ENCODE results near the gene NALCN. TPM values are rescaled to one million over a fixed set of nuclear protein-coding genes. Genes with fewer than 3 reads are reported as not detected.

Gene NALCN
- total RNA-seq, 1 donor from 2014 or later, result 1.1 TPM

DNA sequence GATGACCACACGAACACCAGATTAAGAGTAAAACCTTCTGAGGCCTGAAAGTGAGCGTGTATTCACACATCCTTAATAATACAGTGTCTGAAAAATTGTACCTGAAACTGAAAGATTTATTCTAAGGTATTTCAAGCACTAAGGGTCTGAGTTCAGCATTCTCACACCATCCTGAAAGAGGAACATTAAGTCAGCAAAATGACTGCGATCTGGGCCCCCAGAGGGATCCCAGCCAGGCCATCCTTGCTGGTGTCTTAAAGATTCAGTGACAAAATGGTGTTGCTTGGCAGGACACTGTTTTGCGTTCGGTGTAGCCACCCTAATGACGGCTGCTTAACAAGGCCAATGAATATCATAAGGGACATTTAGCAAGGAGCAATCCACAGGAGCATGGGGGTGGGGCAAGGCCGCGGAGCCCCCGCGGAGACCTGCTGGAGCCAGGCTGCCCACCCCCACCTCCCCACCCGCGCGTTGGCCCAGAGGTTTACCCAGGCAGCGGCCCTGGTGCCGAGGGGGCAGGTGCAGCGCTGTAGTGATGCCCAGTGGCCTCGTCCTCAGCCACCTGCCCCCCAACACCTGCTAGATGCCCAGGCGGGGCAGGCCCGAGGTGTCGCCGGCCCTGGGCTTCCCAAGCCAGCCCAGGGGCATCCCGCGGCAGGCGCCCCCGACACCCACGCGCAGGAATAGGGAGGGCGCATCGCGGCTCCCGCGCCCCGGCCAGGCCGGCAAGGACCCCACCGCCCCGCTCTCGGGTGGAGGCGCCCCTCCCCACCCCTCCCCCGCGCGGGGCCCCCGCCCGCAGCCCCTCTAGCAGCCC is 742 bp downstream of the NALCN start:
- DNase-seq (ENCODE audit: low spot score), result no peak

- DNase-seq (ENCODE audit: low spot score), result no peak
Measured at GRCh38 chr13:101412076-101412475, 4.2 kb downstream of the NALCN start.

- DNase-seq (ENCODE audit: low spot score), result no peak
Measured at GRCh38 chr13:101408992-101409656, 7.2 kb downstream of the NALCN start.

DNA sequence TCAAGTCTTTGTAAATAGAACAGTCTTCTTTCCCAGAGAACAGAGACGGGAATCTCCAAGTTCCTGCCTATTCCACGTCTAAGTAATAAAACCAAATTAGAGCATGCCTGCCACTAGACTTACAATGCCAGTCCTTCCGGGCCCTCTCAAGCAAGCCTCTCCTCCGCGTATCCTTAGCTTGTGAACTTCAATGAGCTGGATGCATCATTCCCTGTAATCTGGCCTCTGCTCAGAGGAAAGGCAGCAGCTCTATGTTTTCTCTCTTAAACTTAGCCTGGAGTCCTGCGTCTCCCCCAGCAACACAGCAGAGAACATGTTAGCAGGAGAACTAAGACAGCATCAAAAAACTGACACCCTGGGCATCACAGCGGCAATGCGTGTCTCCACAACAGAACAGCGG is 8.2 kb downstream of the NALCN start:
- no peak for DNase-seq (ENCODE audit: low spot score)

- DNase-seq (ENCODE audit: low spot score), result no peak
Measured at GRCh38 chr13:101406791-101407190, 9.5 kb downstream of the NALCN start.

DNA sequence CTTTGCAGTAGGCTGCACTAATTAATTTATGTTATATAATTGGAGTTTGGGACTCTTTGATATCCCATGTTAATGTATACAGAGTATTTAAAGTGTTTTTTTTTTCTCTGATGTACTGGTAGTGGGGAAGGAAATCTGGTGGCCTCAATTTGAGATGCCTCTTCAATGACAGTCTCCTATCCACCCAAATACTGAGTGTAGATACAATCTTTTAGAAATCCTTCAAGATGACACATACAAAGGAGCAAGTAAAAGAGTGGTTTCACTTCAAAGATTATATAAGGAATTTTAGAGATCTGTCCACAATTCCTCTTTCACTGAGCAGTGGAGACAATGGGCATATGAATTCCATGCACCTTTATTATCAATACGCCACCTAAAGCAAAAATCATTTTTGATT is 15.1 kb downstream of the NALCN start:
- DNase-seq (ENCODE audit: low spot score), result no peak

DNA sequence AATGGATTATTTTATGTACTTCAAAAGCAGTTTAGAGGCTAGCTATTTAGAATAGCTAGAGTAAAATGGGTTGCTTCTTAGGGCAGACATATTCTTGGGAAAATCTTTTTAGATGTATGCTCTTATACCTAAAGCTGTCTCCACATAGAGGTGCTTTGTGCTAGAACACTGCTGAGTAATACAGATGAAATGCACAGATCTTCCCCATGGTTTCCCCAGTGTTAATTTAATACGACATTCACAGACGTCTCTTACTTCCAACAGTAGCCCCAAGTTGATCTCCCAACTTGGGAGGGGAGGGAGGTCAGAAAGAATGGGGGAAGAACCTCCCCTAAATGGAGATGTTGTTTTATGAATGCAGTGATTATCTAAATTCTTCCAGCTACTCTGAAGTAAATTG is 16.9 kb downstream of the NALCN start:
- no peak for DNase-seq (ENCODE audit: low spot score)

- no peak for DNase-seq (ENCODE audit: low spot score)
Measured at GRCh38 chr13:101398920-101399319, 17.4 kb downstream of the NALCN start.

GRCh38 chr13:101398191-101398590 is 18.1 kb downstream of the NALCN start:
- DNase-seq (ENCODE audit: low spot score), result no peak

GRCh38 chr13:101397742-101398141 is 18.6 kb downstream of the NALCN start:
- no peak for DNase-seq (ENCODE audit: low spot score)

- DNase-seq (ENCODE audit: low spot score), result no peak
Measured at GRCh38 chr13:101394605-101395004, 21.7 kb downstream of the NALCN start.

- no peak for DNase-seq (ENCODE audit: low spot score)
Measured at GRCh38 chr13:101393140-101393539, 23.2 kb downstream of the NALCN start.

DNA sequence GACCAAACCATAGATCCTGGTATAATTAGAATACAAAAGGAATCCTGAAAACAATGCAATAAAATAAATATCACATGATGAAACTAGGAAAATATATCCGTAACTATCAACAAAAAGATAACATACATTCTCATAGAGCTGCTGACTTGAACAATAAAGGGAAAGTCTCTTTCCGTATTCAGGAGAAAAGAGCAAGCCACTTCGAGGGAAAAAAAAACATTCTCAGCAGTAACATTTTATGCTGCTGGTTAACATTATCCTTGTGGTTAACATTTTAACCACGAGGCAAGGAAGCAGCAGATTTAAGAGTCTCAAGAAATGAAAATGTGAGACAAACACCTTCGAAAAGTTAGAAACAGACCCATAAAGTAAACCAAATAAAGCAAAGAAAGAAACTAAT is 25.8 kb downstream of the NALCN start:
- no peak for DNase-seq (ENCODE audit: low spot score)

DNA sequence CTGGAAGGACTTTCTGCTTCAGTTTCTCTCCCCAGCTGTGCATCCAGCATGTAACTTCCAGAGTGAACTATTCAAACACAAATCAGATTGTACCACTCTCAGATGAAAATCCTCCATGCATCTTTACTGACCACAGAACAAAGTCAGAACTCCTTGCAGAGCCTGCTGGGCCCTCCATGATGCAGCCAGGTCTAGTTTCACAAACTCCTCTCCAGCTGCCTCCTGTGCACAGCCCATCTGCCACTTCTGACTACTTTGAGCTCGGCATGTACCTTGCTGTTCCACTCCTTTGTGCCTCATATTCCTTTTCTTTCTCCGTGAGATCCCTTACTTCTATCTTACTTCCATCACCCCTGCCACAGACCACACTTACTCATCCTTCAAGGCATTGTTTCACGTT is 31.4 kb downstream of the NALCN start:
- DNase-seq (ENCODE audit: low spot score), result no peak

GRCh38 chr13:101383595-101383994 is 32.7 kb downstream of the NALCN start:
- DNase-seq (ENCODE audit: low spot score), result no peak

- no peak for DNase-seq (ENCODE audit: low spot score)
Measured at GRCh38 chr13:101382701-101383100, 33.6 kb downstream of the NALCN start.

- no peak for DNase-seq (ENCODE audit: low spot score)
Measured at GRCh38 chr13:101382086-101382485, 34.2 kb downstream of the NALCN start.

DNA sequence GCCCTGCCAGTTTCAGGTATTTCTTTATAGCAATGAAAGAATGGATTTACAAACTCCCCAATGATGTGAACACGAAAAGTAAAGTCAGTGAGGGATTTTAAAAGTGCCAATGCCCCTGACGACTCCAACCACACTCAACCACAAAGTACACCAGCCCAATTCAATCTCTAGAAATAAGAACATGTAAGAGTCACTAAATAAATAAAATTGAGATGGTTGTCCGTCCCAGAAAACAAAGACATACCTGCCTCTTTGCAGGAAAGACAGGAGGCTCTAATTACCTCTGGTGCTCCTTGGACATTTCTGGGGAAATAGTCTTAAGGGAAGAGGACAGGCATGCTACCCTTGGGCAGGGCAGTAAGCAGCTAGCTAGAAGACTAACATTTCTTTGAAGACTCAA is 55.8 kb downstream of the NALCN start:
- no peak for DNase-seq (ENCODE audit: low spot score)

DNA sequence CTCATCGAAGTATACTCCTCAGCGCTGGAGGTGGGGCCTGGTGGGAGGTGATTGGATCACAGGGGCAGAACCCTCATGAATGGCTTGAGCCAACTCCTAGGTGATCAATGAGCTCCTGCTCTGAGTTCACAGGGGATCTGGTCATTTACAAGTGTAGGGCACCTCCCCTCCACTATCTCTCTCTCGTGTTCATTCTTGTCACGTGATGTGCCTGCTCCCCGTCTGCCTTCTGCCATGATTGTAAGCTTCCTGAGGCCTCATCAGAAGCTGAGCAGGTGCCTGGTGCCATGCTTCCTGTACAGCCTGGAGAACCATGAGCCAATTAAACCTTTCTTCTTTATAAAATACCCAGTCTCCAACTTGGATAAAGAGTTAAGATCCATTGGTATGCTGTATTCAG is 61.4 kb downstream of the NALCN start:
- DNase-seq (ENCODE audit: low spot score), result no peak

GRCh38 chr13:101346942-101347728 is 69.2 kb downstream of the NALCN start:
- DNase-seq (ENCODE audit: low spot score), result no peak

GRCh38 chr13:101346161-101346560 is 70.1 kb downstream of the NALCN start:
- no peak for DNase-seq (ENCODE audit: low spot score)

DNA sequence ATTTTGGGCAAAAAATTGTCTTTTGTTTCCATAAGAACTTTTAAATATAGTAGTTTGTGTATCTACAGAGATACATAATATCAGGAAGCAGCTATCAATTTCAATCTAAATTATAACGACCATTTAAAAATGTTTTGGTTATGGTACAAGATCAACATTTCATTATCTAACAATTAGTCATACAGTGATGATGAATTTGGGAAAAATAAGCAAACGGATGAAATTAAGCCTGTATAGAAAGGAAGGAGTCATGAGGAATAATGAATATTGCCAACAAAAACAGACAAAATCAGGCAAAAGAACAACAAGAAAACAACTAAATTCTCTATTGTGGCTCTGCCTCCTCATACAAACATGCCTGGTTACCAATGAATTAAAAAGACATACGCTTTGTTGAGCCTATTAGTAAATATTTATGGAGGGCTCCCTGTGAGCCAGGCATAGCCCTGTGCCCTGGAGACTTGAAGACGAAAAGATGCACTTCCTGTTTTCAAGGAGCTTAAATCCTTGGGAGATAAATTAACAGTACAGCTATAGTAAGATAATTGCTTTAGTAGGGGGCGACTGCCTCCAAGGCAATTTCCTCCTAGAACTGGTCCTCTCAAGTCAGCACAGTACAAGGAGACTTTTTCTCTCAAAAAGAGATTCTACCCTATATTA is 73.0 kb downstream of the NALCN start:
- no peak for DNase-seq (ENCODE audit: low spot score)
